IMR-90 (cell line): ENCODE results near the gene PRELID2.

Experiments used
- ELK1 ChIP-seq: fragments of 150-350 bp; IDR thresholded peaks from 2 replicates; pipeline ENCODE4 v1.6.1; 2016; ENCODE audit warnings: low read depth, mild to moderate bottlenecking, low read length, moderate library complexity, borderline replicate concordance
- MAFK ChIP-seq: IDR thresholded peaks from 2 replicates; pipeline ENCODE4 v1.6.1; 2012; ENCODE audit warnings: low read depth, low read length, improper control_type of control experiment
- MXI1 ChIP-seq: IDR thresholded peaks from 2 replicates; pipeline ENCODE4 v1.6.1; 2012; ENCODE audit warnings: low read depth, mild to moderate bottlenecking, low read length, moderate library complexity, borderline replicate concordance
- NFE2L2 ChIP-seq: fragments of 150-350 bp; IDR thresholded peaks from 2 replicates; pipeline ENCODE4 v1.6.1; 2016; ENCODE audit warnings: low read depth, mild to moderate bottlenecking, low read length
- POLR2A ChIP-seq: IDR thresholded peaks from 2 replicates; pipeline ENCODE4 v1.6.1; 2012; ENCODE audit warnings: mild to moderate bottlenecking, low read depth, low read length
- RAD21 ChIP-seq: IDR thresholded peaks from 2 replicates; pipeline ENCODE4 v1.6.1; 2012; ENCODE audit warnings: low read length, improper control_type of control experiment
- RFX5 ChIP-seq: IDR thresholded peaks from 2 replicates; pipeline ENCODE4 v1.8.0; 2012; ENCODE audit warnings: low read depth, mild to moderate bottlenecking, low read length, moderate library complexity
- SMC3 ChIP-seq: fragments of 150-350 bp; IDR thresholded peaks from 2 replicates; pipeline ENCODE4 v1.6.1; 2016; ENCODE audit warnings: low read depth, mild to moderate bottlenecking, antibody characterized with exemption, low read length, moderate library complexity
- USF2 ChIP-seq: fragments of 150-350 bp; IDR thresholded peaks from 2 replicates; pipeline ENCODE4 v1.6.1; 2017; ENCODE audit warnings: mild to moderate bottlenecking, antibody characterized with exemption, low read length, low read depth
- TF ChIP-seq, protein P1 (sequence below): conservative IDR thresholded peaks from 2 replicates; pipeline ENCODE4 v1.5.1; 2012; ENCODE audit warnings: mild to moderate bottlenecking, low read depth, low read length, improper control_type of control experiment

DNA sequence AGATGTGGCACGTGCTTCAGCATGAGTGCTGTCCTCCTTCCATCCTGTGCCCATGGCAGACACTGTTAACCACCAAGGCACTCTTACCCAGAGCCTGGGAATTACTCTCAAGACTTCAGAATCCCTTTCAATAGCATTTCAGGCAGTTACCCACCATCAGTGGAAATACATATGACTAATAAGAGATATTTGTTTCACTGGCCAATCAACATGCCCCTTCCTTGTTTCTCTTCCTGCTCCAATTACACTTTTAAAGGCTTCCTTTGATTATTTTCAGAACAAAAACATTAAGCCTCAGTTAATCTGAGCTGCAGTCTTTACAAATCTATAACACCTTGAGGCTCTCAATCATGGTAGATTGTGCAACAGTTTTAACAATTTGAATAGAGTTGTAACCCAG lies 70.8 kb downstream of the PRELID2 start:
- TF ChIP-seq MAFK (no peak), USF2 (no peak), RFX5 (no peak), SMC3 (no peak), POLR2A (no peak), MXI1 (no peak), ELK1 (no peak), RAD21 (no peak), NFE2L2 (no peak)
- TF ChIP-seq, protein P1, sequence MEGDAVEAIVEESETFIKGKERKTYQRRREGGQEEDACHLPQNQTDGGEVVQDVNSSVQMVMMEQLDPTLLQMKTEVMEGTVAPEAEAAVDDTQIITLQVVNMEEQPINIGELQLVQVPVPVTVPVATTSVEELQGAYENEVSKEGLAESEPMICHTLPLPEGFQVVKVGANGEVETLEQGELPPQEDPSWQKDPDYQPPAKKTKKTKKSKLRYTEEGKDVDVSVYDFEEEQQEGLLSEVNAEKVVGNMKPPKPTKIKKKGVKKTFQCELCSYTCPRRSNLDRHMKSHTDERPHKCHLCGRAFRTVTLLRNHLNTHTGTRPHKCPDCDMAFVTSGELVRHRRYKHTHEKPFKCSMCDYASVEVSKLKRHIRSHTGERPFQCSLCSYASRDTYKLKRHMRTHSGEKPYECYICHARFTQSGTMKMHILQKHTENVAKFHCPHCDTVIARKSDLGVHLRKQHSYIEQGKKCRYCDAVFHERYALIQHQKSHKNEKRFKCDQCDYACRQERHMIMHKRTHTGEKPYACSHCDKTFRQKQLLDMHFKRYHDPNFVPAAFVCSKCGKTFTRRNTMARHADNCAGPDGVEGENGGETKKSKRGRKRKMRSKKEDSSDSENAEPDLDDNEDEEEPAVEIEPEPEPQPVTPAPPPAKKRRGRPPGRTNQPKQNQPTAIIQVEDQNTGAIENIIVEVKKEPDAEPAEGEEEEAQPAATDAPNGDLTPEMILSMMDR = no peak
